HCEC 1CT (cell line): Measurements from ENCODE around the gene ENAM.

Source experiments
- DNase-seq: peaks from one replicate; pipeline ENCODE4 v3.0.0-alpha.2; 2017

The ENAM gene

GRCh38 chr4:70628444-70628843 is at the start of gene ENAM:
ENAM (plus strand) TSS chr4:70628744; CDS start chr4:70629501, 757 bp downstream.
- DNase-seq: no peak

GRCh38 chr4:70581980-70582379 is 46.6 kb upstream of the ENAM start:
- no peak for DNase-seq

GRCh38 chr4:70583952-70584834 is 44.4 kb upstream of the ENAM start:
- no peak for DNase-seq

- no peak for DNase-seq
Observed at GRCh38 chr4:70586841-70587240, 41.7 kb upstream of the ENAM start.

- DNase-seq: no peak
Observed at GRCh38 chr4:70589785-70590184, 38.8 kb upstream of the ENAM start.

GRCh38 chr4:70591955-70592582 is 36.5 kb upstream of the ENAM start, which contains the start of gene AMBN:
AMBN (plus strand) TSS chr4:70592256; CDS start chr4:70592359, 103 bp downstream.
- DNase-seq: no peak

- no peak for DNase-seq
Observed at GRCh38 chr4:70594196-70594595, 34.3 kb upstream of the ENAM start.

GRCh38 chr4:70600305-70600704 is 28.2 kb upstream of the ENAM start:
- DNase-seq: no peak

GRCh38 chr4:70600977-70601376 is 27.6 kb upstream of the ENAM start:
- no peak for DNase-seq

- peak; percentile 59 for DNase-seq
Observed at GRCh38 chr4:70601422-70602039, 27.0 kb upstream of the ENAM start.

- peak; percentile 47 for DNase-seq
Observed at GRCh38 chr4:70603856-70604255, 24.7 kb upstream of the ENAM start.

GRCh38 chr4:70606459-70606858 is 22.1 kb upstream of the ENAM start:
- no peak for DNase-seq

- no peak for DNase-seq
Observed at GRCh38 chr4:70607334-70607853, 21.1 kb upstream of the ENAM start.

GRCh38 chr4:70608324-70608723 is 20.2 kb upstream of the ENAM start:
- no peak for DNase-seq

GRCh38 chr4:70613306-70614183 is 15.0 kb upstream of the ENAM start:
- no peak for DNase-seq

- DNase-seq: no peak
Observed at GRCh38 chr4:70614184-70614555, 14.4 kb upstream of the ENAM start.

- DNase-seq: no peak
Observed at GRCh38 chr4:70619288-70619687, 9.3 kb upstream of the ENAM start.

- DNase-seq: no peak
Observed at GRCh38 chr4:70619778-70620177, 8.8 kb upstream of the ENAM start.

GRCh38 chr4:70623323-70623722 is 5.2 kb upstream of the ENAM start:
- no peak for DNase-seq

- DNase-seq: no peak
Observed at GRCh38 chr4:70624226-70624793, 4.2 kb upstream of the ENAM start.

GRCh38 chr4:70627620-70628019 is 924 bp upstream of the ENAM start:
- no peak for DNase-seq

- DNase-seq: no peak
Observed at GRCh38 chr4:70629469-70630090, 1.0 kb downstream of the ENAM start.
